ENCODE data around the gene SLC13A3.

DNA sequence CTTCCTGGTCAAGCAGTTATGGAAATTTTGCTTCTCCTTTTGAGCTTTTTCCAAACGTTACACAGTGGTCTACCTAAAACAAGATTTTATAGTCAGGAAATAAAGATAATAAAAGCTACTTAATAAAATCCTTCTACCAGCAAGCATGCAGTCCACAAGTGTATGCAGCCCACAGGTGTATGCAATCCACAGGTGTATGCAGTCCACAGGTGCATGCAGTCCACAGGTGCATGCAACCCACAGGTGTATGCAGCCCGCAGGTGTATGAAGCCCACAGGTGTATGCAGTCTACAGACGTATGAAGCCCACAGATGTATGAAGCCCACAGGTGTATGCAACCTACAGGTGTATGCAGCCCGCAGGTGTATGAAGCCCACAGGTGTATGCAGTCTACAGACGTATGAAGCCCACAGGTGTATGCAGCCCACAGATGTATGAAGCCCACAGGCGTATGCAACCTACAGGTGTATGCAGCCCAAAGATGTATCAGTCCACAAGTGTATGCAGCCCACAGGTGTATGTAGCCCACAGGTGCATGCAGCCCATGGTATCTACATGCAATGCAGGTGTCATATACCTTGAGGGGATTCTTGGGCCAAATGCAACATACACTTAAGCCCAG is 74.4 kb downstream of the SLC13A3 start:
- TF ChIP-seq EZH2phosphoT487 (conservative IDR thresholded peaks at IDR 0.05; ENCODE audit: low read length) = no peak
- TF ChIP-seq CTCF (IDR thresholded peaks at IDR 0.05; ENCODE audit: insufficient read depth, low read length, poor library complexity, severe bottlenecking) = no peak
